Fibroblast of skin of back (primary cell): ENCODE results near the gene ZNF470.

Source experiments
- DNase-seq: peaks from one replicate; pipeline ENCODE4 v3.0.0-alpha.2; 2013

Gene ZNF470

GRCh38 chr19:56608274-56608964 lies 41.2 kb downstream of the ZNF470 start:
- DNase-seq = no peak

GRCh38 chr19:56611288-56611687 lies 44.0 kb downstream of the ZNF470 start:
- DNase-seq = no peak

GRCh38 chr19:56612737-56613136 lies 45.5 kb downstream of the ZNF470 start:
- DNase-seq = no peak

- no peak for DNase-seq
Observed at GRCh38 chr19:56613639-56614038, 46.4 kb downstream of the ZNF470 start.

- DNase-seq = no peak
Observed at GRCh38 chr19:56617531-56617930, 50.3 kb downstream of the ZNF470 start.

GRCh38 chr19:56619121-56619520 lies 51.9 kb downstream of the ZNF470 start:
- no peak for DNase-seq

- no peak for DNase-seq
Observed at GRCh38 chr19:56622374-56622773, 55.1 kb downstream of the ZNF470 start.

GRCh38 chr19:56623006-56623405 lies 55.7 kb downstream of the ZNF470 start:
- DNase-seq = no peak

- no peak for DNase-seq
Observed at GRCh38 chr19:56625708-56626107, 58.4 kb downstream of the ZNF470 start.

GRCh38 chr19:56633021-56633420 lies 65.8 kb downstream of the ZNF470 start:
- no peak for DNase-seq

GRCh38 chr19:56637976-56638555 lies 70.8 kb downstream of the ZNF470 start:
- DNase-seq = peak; percentile 73
